HFFc6 (cell line): ENCODE measurements around the gene PRSS21. TPM values are rescaled to one million over a fixed set of nuclear protein-coding genes. Genes with fewer than 3 reads are reported as not detected.

Source experiments
- DNase-seq: peaks from one replicate; pipeline ENCODE4 v3.0.0-alpha.2; 2018
- H3K27ac Mint-ChIP-seq: 2 replicates; pipeline ENCODE4 v1.8.0; 2020; ENCODE audit warnings: mild to moderate bottlenecking, mixed read lengths
- H3K27me3 Mint-ChIP-seq: 2 replicates; pipeline ENCODE4 v1.8.0; 2021; ENCODE audit warnings: mild to moderate bottlenecking, moderate library complexity, mixed read lengths; ENCODE audit not compliant: insufficient read depth
- H3K36me3 Mint-ChIP-seq: 2 replicates; pipeline ENCODE4 v1.8.0; 2021; ENCODE audit warnings: low read depth, mixed read lengths
- H3K4me1 Mint-ChIP-seq: 2 replicates; pipeline ENCODE4 v1.8.0; 2020; ENCODE audit warnings: low read depth, mixed read lengths
- H3K4me3 Mint-ChIP-seq: 2 replicates; pipeline ENCODE4 v1.8.0; 2020; ENCODE audit warnings: mild to moderate bottlenecking, moderate library complexity, mixed read lengths
- H3K9me3 Mint-ChIP-seq: 2 replicates; pipeline ENCODE4 v1.8.0; 2020; ENCODE audit warnings: mild to moderate bottlenecking, mixed read lengths
- total RNA-seq, 6 experiments: library from RNA; stranded (reverse); fragmentation: NEBNext Ultra II Directional; extraction: Animal tissue kit (Norgen Biotek cat#: 25700); gene quantifications; 2 replicates in 1 of 6; 3 replicates in 5 of 6; pipeline ENCODE4 v1.2.3, GENCODE V29; 2021
- TF ChIP-seq, protein P1 (sequence below): fragments of 200-600 bp; sonication (generic); IDR thresholded peaks from 2 replicates; pipeline ENCODE4 v1.5.0; 2021; ENCODE audit warnings: antibody characterized with exemption, mild to moderate bottlenecking

Gene PRSS21
- total RNA-seq, 6 experiments from 2014 or later = not detected

GRCh38 chr16:2775131-2775716, 41.8 kb upstream of the PRSS21 start:
- peaks cover 9% of the 10 kb centered on the region for H3K27me3 Mint-ChIP-seq
- peaks cover 33% of the 10 kb centered on the region for H3K36me3 Mint-ChIP-seq
- H3K4me1 Mint-ChIP-seq = peaks cover 42% of the 10 kb centered on the region
- DNase-seq = no peak
- H3K9me3 Mint-ChIP-seq = no peaks in the 10 kb centered on the region
- peak overlapping the region; percentile 100 for H3K4me3 Mint-ChIP-seq
- peak overlapping the region; percentile 71 for H3K27ac Mint-ChIP-seq
- TF ChIP-seq, protein P1, sequence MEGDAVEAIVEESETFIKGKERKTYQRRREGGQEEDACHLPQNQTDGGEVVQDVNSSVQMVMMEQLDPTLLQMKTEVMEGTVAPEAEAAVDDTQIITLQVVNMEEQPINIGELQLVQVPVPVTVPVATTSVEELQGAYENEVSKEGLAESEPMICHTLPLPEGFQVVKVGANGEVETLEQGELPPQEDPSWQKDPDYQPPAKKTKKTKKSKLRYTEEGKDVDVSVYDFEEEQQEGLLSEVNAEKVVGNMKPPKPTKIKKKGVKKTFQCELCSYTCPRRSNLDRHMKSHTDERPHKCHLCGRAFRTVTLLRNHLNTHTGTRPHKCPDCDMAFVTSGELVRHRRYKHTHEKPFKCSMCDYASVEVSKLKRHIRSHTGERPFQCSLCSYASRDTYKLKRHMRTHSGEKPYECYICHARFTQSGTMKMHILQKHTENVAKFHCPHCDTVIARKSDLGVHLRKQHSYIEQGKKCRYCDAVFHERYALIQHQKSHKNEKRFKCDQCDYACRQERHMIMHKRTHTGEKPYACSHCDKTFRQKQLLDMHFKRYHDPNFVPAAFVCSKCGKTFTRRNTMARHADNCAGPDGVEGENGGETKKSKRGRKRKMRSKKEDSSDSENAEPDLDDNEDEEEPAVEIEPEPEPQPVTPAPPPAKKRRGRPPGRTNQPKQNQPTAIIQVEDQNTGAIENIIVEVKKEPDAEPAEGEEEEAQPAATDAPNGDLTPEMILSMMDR = no peak

DNA sequence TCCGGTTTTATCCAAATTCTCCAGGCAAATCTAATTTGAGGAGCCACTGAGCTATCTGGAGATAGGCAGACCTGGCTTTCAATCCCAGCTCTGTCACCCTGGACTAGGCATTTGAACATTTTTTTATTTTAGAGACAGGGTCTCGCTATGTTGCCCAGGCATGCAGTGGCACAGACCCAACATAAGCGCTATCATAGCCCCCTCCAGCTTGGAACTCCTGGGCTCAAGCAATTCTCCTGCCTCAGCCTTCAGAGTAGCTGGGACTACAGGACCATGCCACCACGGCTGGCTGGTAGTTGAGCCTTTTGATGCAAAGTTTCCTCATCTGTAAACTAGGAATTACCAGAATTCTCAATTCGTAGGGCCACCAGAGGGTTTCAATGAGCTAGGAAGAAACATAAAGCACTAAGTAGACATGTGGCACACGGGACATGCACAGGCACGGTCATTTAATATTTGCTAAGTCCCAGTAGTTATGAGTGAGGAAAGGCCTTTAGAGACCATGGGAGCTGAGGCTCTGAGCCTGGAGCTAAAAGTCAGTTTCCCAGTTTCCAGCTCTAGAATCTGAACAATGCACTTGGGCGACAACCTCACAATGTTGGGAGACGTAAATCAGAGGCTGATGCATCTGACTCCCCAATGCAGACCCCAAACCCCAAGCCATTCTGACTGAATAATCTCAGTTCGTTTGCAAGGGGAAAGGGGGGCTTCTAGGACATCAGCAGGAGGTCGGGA, 41.1 kb upstream of the PRSS21 start:
- Mint-ChIP-seq H3K36me3 (peaks cover 33% of the 10 kb centered on the region), H3K27me3 (peaks cover 9% of the 10 kb centered on the region), H3K9me3 (no peaks in the 10 kb centered on the region), H3K4me1 (peaks cover 42% of the 10 kb centered on the region), H3K27ac (peak overlapping the region; percentile 91), H3K4me3 (peak overlapping the region; percentile 100)
- TF ChIP-seq, protein P1 = no peak
- DNase-seq = no peak

- TF ChIP-seq, protein P1 = no peak
- Mint-ChIP-seq H3K36me3 (peaks cover 33% of the 10 kb centered on the region), H3K4me3 (peak overlapping the region; percentile 100), H3K27me3 (peaks cover 7% of the 10 kb centered on the region), H3K27ac (peak overlapping the region; percentile 91), H3K9me3 (no peaks in the 10 kb centered on the region), H3K4me1 (peaks cover 42% of the 10 kb centered on the region)
- DNase-seq = no peak
Observed at GRCh38 chr16:2776500-2777139, 40.4 kb upstream of the PRSS21 start.

GRCh38 chr16:2777231-2777902, 39.7 kb upstream of the PRSS21 start, which contains the start of gene ELOB:
ELOB (minus strand) TSS chr16:2777280; CDS start chr16:2777239, 41 bp downstream.
- peak; percentile 70 for DNase-seq
- Mint-ChIP-seq H3K9me3 (no peaks in the 10 kb centered on the region), H3K36me3 (peaks cover 28% of the 10 kb centered on the region), H3K27me3 (peaks cover 7% of the 10 kb centered on the region), H3K27ac (peak within 1 kb of the TSS; percentile 95), H3K4me3 (peak within 1 kb of the TSS; percentile 100), H3K4me1 (peaks cover 37% of the 10 kb centered on the region)
- TF ChIP-seq, protein P1 = no peak

DNA sequence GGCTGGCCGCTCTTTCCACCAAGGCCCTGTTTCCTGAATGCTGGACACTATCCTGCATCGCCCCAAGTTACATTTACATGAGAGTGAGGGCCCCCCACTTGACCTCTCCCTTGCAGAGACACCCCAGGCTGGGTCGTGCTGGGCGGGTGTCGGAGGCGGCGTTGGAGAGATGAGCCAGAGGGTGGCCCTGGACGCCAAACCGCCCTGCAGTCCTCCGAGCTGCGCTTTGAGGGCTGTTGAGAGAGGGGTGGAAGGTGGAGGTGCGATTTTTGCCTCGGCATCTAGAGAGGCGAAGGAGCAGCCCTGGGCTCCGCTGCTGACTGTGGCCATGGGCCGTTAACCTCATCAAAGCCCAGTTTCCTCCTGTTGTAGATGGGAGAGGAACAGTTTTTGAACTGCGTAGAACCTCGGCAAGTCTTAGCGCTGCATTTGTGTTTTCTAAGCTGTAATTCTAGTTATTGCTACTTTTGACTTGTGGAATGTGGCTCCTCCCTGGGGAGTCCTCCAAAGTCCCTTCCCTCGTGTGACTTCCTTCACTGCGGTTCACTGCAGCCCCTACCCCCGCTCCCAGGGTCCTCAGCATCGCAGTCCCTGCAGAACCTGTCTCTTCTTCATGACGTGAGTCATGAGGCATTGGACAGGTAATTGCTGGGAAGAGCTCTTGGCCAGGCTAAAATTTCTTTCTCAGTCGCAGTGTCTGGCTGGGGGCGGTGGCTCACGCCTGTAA, 39.0 kb upstream of the PRSS21 start:
- H3K9me3 Mint-ChIP-seq = no peaks in the 10 kb centered on the region
- peaks cover 21% of the 10 kb centered on the region for H3K36me3 Mint-ChIP-seq
- H3K4me1 Mint-ChIP-seq = peaks cover 30% of the 10 kb centered on the region
- DNase-seq = no peak
- H3K4me3 Mint-ChIP-seq = peak overlapping the region; percentile 93
- TF ChIP-seq, protein P1 = no peak
- peaks cover 7% of the 10 kb centered on the region for H3K27me3 Mint-ChIP-seq
- peak overlapping the region; percentile 95 for H3K27ac Mint-ChIP-seq
